SU-DHL-6 (cell line): ENCODE measurements around the gene TBC1D20.

ENCODE experiments used
- EZH2phosphoT487 ChIP-seq: fragments of 200-600 bp; sonication (generic), shearing (Covaris generic); conservative IDR thresholded peaks from 2 replicates; pipeline ENCODE4 v1.6.1; 2018; ENCODE audit warnings: mild to moderate bottlenecking, antibody characterized with exemption, low read length, moderate library complexity, mixed read lengths
- TF ChIP-seq, protein P1 (sequence below): fragments of 200-600 bp; sonication (generic); IDR thresholded peaks from one replicate; pipeline ENCODE4 v1.5.1; 2017; ENCODE audit warnings: antibody characterized with exemption, mild to moderate bottlenecking, low read length, moderate library complexity; ENCODE audit not compliant: insufficient read depth, poor library complexity, severe bottlenecking

DNA sequence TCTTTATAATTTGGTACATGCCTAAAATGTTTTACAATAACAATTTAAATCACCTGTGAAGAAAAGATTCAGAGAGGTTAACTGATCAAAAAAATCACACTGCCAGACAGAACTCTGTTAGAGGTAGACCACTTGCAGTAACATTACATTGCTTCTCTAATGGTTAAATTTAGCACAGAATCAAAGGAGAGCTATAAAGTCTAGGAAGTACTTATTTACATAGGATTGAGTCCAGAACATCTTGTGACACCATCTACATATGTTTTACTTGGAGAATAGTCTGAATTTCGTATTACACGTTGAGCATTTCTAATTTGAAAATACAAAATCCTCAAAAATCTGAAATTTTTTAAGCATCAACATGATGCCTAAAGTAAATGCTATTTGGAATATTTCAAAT, 17.2 kb upstream of the TBC1D20 start:
- TF ChIP-seq, protein P1, sequence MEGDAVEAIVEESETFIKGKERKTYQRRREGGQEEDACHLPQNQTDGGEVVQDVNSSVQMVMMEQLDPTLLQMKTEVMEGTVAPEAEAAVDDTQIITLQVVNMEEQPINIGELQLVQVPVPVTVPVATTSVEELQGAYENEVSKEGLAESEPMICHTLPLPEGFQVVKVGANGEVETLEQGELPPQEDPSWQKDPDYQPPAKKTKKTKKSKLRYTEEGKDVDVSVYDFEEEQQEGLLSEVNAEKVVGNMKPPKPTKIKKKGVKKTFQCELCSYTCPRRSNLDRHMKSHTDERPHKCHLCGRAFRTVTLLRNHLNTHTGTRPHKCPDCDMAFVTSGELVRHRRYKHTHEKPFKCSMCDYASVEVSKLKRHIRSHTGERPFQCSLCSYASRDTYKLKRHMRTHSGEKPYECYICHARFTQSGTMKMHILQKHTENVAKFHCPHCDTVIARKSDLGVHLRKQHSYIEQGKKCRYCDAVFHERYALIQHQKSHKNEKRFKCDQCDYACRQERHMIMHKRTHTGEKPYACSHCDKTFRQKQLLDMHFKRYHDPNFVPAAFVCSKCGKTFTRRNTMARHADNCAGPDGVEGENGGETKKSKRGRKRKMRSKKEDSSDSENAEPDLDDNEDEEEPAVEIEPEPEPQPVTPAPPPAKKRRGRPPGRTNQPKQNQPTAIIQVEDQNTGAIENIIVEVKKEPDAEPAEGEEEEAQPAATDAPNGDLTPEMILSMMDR, result no peak
- no peak for TF ChIP-seq EZH2phosphoT487
